ENCODE results near the gene KRT26. TPM values are rescaled to one million over a fixed set of nuclear protein-coding genes. Genes with fewer than 3 reads are reported as not detected.
A peak's percentile ranks its signal among the peaks of the same experiment; 100 is the strongest.

Gene KRT26
- total RNA-seq, 1 donor from 2014 or later: not detected

DNA sequence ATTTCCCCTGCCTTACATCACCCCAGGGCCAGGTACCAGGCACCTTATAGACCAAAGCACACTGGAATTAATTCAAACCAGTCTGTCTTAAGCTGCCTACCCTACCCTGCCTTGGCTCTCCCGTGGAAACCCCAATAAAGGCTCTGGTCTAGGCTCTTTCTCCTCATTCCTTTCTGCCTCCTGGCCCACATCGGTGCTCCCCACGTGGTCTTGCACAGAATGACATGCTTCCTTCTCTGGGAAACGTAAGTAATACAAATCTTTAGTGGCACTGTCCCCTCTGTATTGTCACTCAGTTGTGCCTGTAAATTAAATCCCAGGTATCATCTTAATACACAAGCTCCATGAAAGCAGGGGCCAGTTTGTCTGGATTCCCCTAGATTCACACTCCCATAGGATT, 33.4 kb downstream of the KRT26 start:
- no peak for ATAC-seq (ENCODE audit: low read depth)
- Mint-ChIP-seq H3K36me3 (ENCODE audit: low read depth) (peaks cover 3% of the 10 kb centered on the region), H3K9me3 (peaks cover 3% of the 10 kb centered on the region), H3K4me3 (no peak overlapping the region), H3K27ac (no peak overlapping the region), H3K27me3 (peaks cover 24% of the 10 kb centered on the region), H3K4me1 (no peaks in the 10 kb centered on the region)
- ChIA-PET CTCF (no interaction called here), POLR2A (no interaction called here)
- no peak for DNase-seq
- intact Hi-C loops (cut with micrococcal nuclease): no loop called here
- TF ChIP-seq, protein P1, sequence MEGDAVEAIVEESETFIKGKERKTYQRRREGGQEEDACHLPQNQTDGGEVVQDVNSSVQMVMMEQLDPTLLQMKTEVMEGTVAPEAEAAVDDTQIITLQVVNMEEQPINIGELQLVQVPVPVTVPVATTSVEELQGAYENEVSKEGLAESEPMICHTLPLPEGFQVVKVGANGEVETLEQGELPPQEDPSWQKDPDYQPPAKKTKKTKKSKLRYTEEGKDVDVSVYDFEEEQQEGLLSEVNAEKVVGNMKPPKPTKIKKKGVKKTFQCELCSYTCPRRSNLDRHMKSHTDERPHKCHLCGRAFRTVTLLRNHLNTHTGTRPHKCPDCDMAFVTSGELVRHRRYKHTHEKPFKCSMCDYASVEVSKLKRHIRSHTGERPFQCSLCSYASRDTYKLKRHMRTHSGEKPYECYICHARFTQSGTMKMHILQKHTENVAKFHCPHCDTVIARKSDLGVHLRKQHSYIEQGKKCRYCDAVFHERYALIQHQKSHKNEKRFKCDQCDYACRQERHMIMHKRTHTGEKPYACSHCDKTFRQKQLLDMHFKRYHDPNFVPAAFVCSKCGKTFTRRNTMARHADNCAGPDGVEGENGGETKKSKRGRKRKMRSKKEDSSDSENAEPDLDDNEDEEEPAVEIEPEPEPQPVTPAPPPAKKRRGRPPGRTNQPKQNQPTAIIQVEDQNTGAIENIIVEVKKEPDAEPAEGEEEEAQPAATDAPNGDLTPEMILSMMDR (IDR thresholded peaks at IDR 0.05): no peak

DNA sequence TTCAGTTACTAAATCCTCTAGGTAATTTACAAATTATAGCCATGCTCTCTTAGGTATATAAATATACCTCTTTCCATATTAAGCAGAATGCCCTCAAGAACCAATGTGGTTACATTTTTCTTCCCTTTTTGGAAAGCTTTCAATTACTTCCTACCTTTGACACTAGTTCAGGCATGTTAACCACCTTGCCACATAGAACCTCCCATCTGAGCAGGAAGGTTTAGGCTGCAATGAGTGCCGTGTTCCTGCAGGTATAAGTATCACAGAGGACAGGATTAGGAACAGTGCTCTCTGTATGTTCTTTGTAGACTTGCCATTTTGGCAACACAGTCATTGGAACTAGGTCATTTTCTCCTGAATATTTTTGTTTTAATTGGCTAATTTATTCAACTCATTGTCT, 37.0 kb downstream of the KRT26 start:
- no peak for ATAC-seq (ENCODE audit: low read depth)
- H3K4me1 Mint-ChIP-seq: peaks cover 1% of the 10 kb centered on the region

DNA sequence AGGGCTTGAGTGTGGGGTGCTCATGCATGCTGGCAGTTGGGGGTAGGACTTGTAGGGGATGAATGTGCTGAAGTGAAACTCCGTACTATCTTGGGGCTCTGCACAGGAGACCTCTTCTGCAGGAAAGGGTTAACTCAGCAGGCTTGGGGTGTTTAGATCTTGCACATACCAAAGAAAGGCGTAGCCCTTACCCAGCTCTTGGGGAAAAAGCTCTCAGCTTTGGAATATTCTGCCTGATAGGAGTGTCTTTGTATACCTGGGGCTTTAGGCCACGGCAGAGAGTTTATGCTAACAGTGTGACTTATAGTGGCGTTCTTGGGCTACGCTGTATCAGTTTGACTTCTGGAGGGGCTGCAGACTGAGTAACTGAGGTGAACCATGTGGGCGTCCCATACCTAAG, 38.0 kb downstream of the KRT26 start:
- ATAC-seq (ENCODE audit: low read depth): no peak
- ChIA-PET CTCF (no interaction called here), POLR2A (no interaction called here)
- TF ChIP-seq, protein P1 (IDR thresholded peaks at IDR 0.05): no peak
- no peaks in the 10 kb centered on the region for H3K9me3 Mint-ChIP-seq
- intact Hi-C loops (cut with micrococcal nuclease): no loop called here
- H3K4me1 Mint-ChIP-seq: peaks cover 4% of the 10 kb centered on the region
- no peak overlapping the region for H3K27ac Mint-ChIP-seq
- no peaks in the 10 kb centered on the region for H3K36me3 Mint-ChIP-seq (ENCODE audit: low read depth)
- no peak for DNase-seq
- no peak overlapping the region for H3K4me3 Mint-ChIP-seq
- peaks cover 7% of the 10 kb centered on the region for H3K27me3 Mint-ChIP-seq

More for the DNA sequence above, 37.0 kb downstream of the KRT26 start:
- no peaks in the 10 kb centered on the region for H3K36me3 Mint-ChIP-seq (ENCODE audit: low read depth)
- CTCF ChIA-PET: no interaction called here
- H3K4me3 Mint-ChIP-seq: no peak overlapping the region
- peaks cover 8% of the 10 kb centered on the region for H3K27me3 Mint-ChIP-seq
- POLR2A ChIA-PET: interaction anchor here (0.6 kb wide), 1 partner anchor 870 kb away, joined by 3 read pairs; no protein-coding TSS in a partner anchor
- DNase-seq: no peak
- no peaks in the 10 kb centered on the region for H3K9me3 Mint-ChIP-seq
- no peak overlapping the region for H3K27ac Mint-ChIP-seq
- intact Hi-C loops (cut with micrococcal nuclease): no loop called here
- TF ChIP-seq, protein P1 (IDR thresholded peaks at IDR 0.05): no peak

DNA sequence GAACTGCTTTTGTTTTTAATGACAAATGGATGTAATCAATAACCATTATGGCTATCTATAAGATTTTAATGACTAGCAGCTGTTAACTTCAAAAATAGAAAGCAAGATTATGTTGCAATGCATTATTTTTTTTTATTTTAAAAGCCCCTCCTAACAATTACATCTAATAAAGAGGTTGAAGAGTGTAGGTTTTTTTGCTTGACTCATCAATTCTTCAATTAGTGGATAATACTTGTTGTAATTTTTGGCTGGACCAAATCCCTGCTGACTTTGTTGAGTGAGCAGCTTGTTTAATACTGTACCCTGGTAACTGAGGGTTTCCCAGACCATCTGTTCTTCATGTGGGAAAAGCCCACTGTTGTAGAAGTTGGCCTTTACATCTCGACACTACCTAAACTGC, 41.0 kb downstream of the KRT26 start:
- Mint-ChIP-seq H3K27me3 (peaks cover 4% of the 10 kb centered on the region), H3K4me3 (no peak overlapping the region), H3K4me1 (peaks cover 26% of the 10 kb centered on the region), H3K9me3 (no peaks in the 10 kb centered on the region), H3K27ac (no peak overlapping the region), H3K36me3 (ENCODE audit: low read depth) (no peaks in the 10 kb centered on the region)
- ATAC-seq (ENCODE audit: low read depth): no peak
- CTCF ChIA-PET: interaction anchor here (1.9 kb wide), 1 partner anchor 932 kb away, joined by 4 read pairs; no protein-coding TSS in a partner anchor
- DNase-seq: no peak
- intact Hi-C loops (cut with micrococcal nuclease): no loop called here
- TF ChIP-seq, protein P1 (IDR thresholded peaks at IDR 0.05): no peak
- POLR2A ChIA-PET: interaction anchor here (0.6 to 1.1 kb wide), 2 partner anchors 115 to 366 kb away, joined by 3 to 14 read pairs; no protein-coding TSS in a partner anchor

- Mint-ChIP-seq H3K27me3 (no peaks in the 10 kb centered on the region), H3K4me3 (peak overlapping the region; percentile 74), H3K4me1 (peaks cover 26% of the 10 kb centered on the region), H3K36me3 (ENCODE audit: low read depth) (no peaks in the 10 kb centered on the region), H3K9me3 (no peaks in the 10 kb centered on the region), H3K27ac (peak overlapping the region; percentile 94)
- DNase-seq: no peak
- peak; percentile 92 for ATAC-seq (ENCODE audit: low read depth)
- intact Hi-C loops (cut with micrococcal nuclease): loop anchor here (1.0 to 5.0 kb wide), 5 partner anchors 79 to 165 kb away; no protein-coding TSS in a partner anchor
- ChIA-PET POLR2A (interaction anchor here (0.6 to 1.4 kb wide), 10 partner anchors 80 to 962 kb away, joined by 3 to 8 read pairs (median 4); partner anchors contain the start of gene SMARCE1), CTCF (interaction anchor here (0.7 to 1.1 kb wide), 6 partner anchors 8 to 938 kb away, joined by 3 to 6 read pairs (median 3); no protein-coding TSS in a partner anchor)
- TF ChIP-seq, protein P1 (IDR thresholded peaks at IDR 0.05): no peak
Measured at GRCh38 chr17:40727447-40728231, 44.4 kb downstream of the KRT26 start.
